CD14-positive monocyte (primary cell): ENCODE measurements around the gene TRAPPC1. TPM values are rescaled to one million over a fixed set of nuclear protein-coding genes. Genes with fewer than 3 reads are reported as not detected.
A peak's percentile ranks its signal among the peaks of the same experiment; 100 is the strongest.

Source experiments
- DNase-seq, 3 donors: peaks; one replicate each; pipeline ENCODE4 v3.0.0-alpha.2; 2011 to 2022
- H2AFZ ChIP-seq: 2 replicates; pipeline ENCODE4 v1.6.0; 2012; ENCODE audit warnings: mild to moderate bottlenecking, low read depth, low read length, inconsistent platforms; ENCODE audit not compliant: insufficient read depth, poor library complexity, severe bottlenecking
- H3K27ac ChIP-seq, 2 donors: 1 replicate in 1 of 2; 2 replicates in 1 of 2; pipeline ENCODE4 v1.5.1; 2012 to 2013; ENCODE audit warnings: low read length in 2 of 2, control low read depth in 1 of 2, inconsistent platforms in 1 of 2, low read depth in 1 of 2, mild to moderate bottlenecking in 1 of 2
- H3K27me3 ChIP-seq, 2 donors: one replicate each; pipeline versions ENCODE4 v1.6.0 to v1.6.1; 2011 to 2013; ENCODE audit warnings: low read length in 2 of 2; ENCODE audit not compliant: control insufficient read depth in 2 of 2, insufficient read depth in 2 of 2
- H3K36me3 ChIP-seq, 2 donors: replicated peaks in 1 of 2; 1 replicate in 1 of 2; 2 replicates in 1 of 2; pipeline versions ENCODE4 v1.5.1 to v1.6.1; 2012 to 2013; ENCODE audit warnings: low read length in 2 of 2, control low read depth in 1 of 2, inconsistent platforms in 1 of 2, mild to moderate bottlenecking in 1 of 2; ENCODE audit not compliant: insufficient read depth in 2 of 2, control insufficient read depth in 1 of 2
- H3K4me1 ChIP-seq, 2 donors: 1 replicate in 1 of 2; 2 replicates in 1 of 2; pipeline versions ENCODE4 v1.5.1 to v1.6.1; 2012 to 2013; ENCODE audit warnings: low read length in 2 of 2, control low read depth in 1 of 2, inconsistent platforms in 1 of 2, mild to moderate bottlenecking in 1 of 2, moderate library complexity in 1 of 2; ENCODE audit not compliant: insufficient read depth in 2 of 2, control insufficient read depth in 1 of 2
- H3K4me2 ChIP-seq: replicated peaks from 2 replicates; pipeline ENCODE3; 2012; ENCODE audit warnings: low read length, moderate library complexity, mild to moderate bottlenecking; ENCODE audit not compliant: poor library complexity, severe bottlenecking; ENCODE audit errors: extremely low read depth
- H3K4me3 ChIP-seq, 3 experiments: fragments of 200-600 bp in 1 of 3; sonication (generic) in 1 of 3; replicated peaks in 1 of 3; 1 replicate in 2 of 3; 2 replicates in 1 of 3; pipeline ENCODE4 v1.5.1; 2011 to 2013; ENCODE audit warnings: low read length in 3 of 3, mild to moderate bottlenecking in 3 of 3, control low read depth in 2 of 3, low read depth in 2 of 3, inconsistent platforms in 1 of 3, moderate library complexity in 1 of 3
- H3K79me2 ChIP-seq: 2 replicates; pipeline ENCODE4 v1.6.0; 2012; ENCODE audit warnings: mild to moderate bottlenecking, control low read depth, inconsistent platforms, low read length, moderate library complexity; ENCODE audit not compliant: insufficient read depth
- H3K9ac ChIP-seq: 2 replicates; pipeline ENCODE4 v1.6.0; 2017; ENCODE audit warnings: low read length, mild to moderate bottlenecking; ENCODE audit not compliant: insufficient read depth, poor library complexity, severe bottlenecking
- H3K9me3 ChIP-seq, 2 donors: replicated peaks in 1 of 2; 1 replicate in 1 of 2; 2 replicates in 1 of 2; pipeline versions ENCODE4 v1.5.1 to v1.6.1; 2012 to 2013; ENCODE audit warnings: low read length in 2 of 2, control low read depth in 1 of 2; ENCODE audit not compliant: control insufficient read depth in 1 of 2, insufficient read depth in 1 of 2
- H4K20me1 ChIP-seq: 2 replicates; pipeline ENCODE4 v1.6.0; 2012; ENCODE audit warnings: mild to moderate bottlenecking, low read length, control low read depth, moderate library complexity; ENCODE audit not compliant: insufficient read depth
- H3K27ac Mint-ChIP-seq, 7 donors: one replicate each; pipeline ENCODE4 v1.8.0; 2020; ENCODE audit warnings: mild to moderate bottlenecking in 7 of 7, mixed read lengths in 7 of 7, moderate library complexity in 6 of 7, inconsistent platforms in 2 of 7
- H3K27me3 Mint-ChIP-seq, 3 donors: one replicate each; pipeline ENCODE4 v1.8.0; 2021 to 2022; ENCODE audit warnings: low read depth in 3 of 3, mild to moderate bottlenecking in 3 of 3, mixed read lengths in 3 of 3, moderate library complexity in 3 of 3, inconsistent platforms in 1 of 3
- H3K36me3 Mint-ChIP-seq, 2 donors: one replicate each; pipeline ENCODE4 v1.8.0; 2020; ENCODE audit warnings: mixed read lengths in 2 of 2, inconsistent platforms in 1 of 2, mild to moderate bottlenecking in 1 of 2
- H3K4me1 Mint-ChIP-seq: one replicate; pipeline ENCODE4 v1.8.0; 2020; ENCODE audit warnings: mild to moderate bottlenecking, mixed read lengths
- H3K4me3 Mint-ChIP-seq, 2 donors: one replicate each; pipeline ENCODE4 v1.8.0; 2020; ENCODE audit warnings: mild to moderate bottlenecking in 2 of 2, mixed read lengths in 2 of 2, moderate library complexity in 1 of 2
- H3K9me3 Mint-ChIP-seq, 7 donors: one replicate each; pipeline ENCODE4 v1.8.0; 2020 to 2022; ENCODE audit warnings: mixed read lengths in 7 of 7, mild to moderate bottlenecking in 6 of 7, moderate library complexity in 6 of 7, inconsistent platforms in 2 of 7
- WGBS: methylation state at CpG from one replicate; pipeline ENCODE4 v1.1.5; 2013; ENCODE audit warnings: missing lambda C conversion rate; ENCODE audit not compliant: insufficient coverage; 5-methylcytosine and 5-hydroxymethylcytosine counted together
- intact Hi-C, 2 donors: fragments of 100-400 bp; cut with micrococcal nuclease; formaldehyde crosslinking; loops; one replicate each; pipeline versions ENCODE4 v1.15.0 to v1.15.1; 2023
- polyA plus RNA-seq, 3 donors: library from polyadenylated mRNA; depleted of rRNA in 1 of 3; unstranded in 2 of 3; stranded (reverse) in 1 of 3; fragments of 300-500 nt in 2 of 3; fragments of >200 nt in 1 of 3; fragmentation: Illumina TruSeq in 2 of 3; gene quantifications; 1 replicate in 2 of 3; 2 replicates in 1 of 3; pipeline ENCODE4 v1.2.3, GENCODE V29; 2012 to 2021
- TF ChIP-seq, protein P1 (sequence below): fragments of 200-600 bp; IDR thresholded peaks from one replicate; pipeline ENCODE4 v1.8.0; 2022; ENCODE audit warnings: antibody characterized with exemption, mild to moderate bottlenecking

TRAPPC1 gene
- polyA plus RNA-seq, 3 donors, result 172 to 266 (median 224) TPM

DNA sequence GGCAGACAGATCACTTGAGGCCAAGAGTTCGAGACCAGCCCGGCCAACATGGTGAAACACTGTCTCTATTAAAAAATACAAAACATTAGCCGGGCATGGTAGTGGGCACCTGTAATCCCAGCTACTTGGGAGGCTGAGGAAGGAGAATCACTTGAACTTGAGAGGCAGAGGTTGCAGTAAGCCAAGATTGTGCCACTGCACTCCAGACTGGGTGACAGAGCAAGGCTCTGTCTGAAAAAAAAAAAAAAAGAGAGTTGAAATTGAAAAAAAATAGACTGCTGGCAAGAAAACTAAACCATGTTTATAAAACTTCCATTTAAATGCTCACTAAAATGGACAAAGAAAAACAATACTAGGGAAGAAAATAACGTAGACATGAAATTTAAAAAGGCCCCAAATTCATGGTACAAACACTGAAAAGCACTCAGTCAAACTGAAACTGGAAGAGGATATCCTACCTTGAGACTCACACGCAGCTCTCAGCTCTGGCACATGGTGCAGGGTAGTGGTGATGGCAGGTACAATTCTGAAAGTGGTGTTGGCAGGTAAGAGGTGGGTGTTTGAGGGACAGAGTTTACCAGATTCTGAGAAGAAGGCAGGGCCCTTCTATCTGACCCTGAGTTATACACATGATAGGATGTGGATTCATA, 19.5 kb upstream of the TRAPPC1 start:
- Mint-ChIP-seq H3K27me3 (no peaks in the 10 kb centered on the region), H3K27ac (peak overlapping the region in 1 of 7 donors; percentile 67), H3K4me1 (peaks cover 16% of the 10 kb centered on the region), H3K4me3 (no peak overlapping the region), H3K36me3 (peaks cover 40% of the 10 kb centered on the region in 2 donors), H3K9me3 (peaks cover 0 to 1% (median 0%) of the 10 kb centered on the region in 7 donors)
- Histone ChIP-seq H4K20me1 (no peaks in the 10 kb centered on the region), H3K9ac (no peak overlapping the region), H3K4me2 (no peak overlapping the region), H3K4me3 (no peak overlapping the region), H3K36me3 (peaks cover 33 to 39% of the 10 kb centered on the region in 2 donors), H3K27me3 (no peaks in the 10 kb centered on the region), H3K27ac (no peak overlapping the region), H3K4me1 (peaks cover 0 to 6% of the 10 kb centered on the region in 2 donors), H3K79me2 (no peaks in the 10 kb centered on the region), H2AFZ (no peak overlapping the region), H3K9me3 (no peaks in the 10 kb centered on the region)
- no peak for DNase-seq
- TF ChIP-seq, protein P1, sequence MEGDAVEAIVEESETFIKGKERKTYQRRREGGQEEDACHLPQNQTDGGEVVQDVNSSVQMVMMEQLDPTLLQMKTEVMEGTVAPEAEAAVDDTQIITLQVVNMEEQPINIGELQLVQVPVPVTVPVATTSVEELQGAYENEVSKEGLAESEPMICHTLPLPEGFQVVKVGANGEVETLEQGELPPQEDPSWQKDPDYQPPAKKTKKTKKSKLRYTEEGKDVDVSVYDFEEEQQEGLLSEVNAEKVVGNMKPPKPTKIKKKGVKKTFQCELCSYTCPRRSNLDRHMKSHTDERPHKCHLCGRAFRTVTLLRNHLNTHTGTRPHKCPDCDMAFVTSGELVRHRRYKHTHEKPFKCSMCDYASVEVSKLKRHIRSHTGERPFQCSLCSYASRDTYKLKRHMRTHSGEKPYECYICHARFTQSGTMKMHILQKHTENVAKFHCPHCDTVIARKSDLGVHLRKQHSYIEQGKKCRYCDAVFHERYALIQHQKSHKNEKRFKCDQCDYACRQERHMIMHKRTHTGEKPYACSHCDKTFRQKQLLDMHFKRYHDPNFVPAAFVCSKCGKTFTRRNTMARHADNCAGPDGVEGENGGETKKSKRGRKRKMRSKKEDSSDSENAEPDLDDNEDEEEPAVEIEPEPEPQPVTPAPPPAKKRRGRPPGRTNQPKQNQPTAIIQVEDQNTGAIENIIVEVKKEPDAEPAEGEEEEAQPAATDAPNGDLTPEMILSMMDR, result no peak
- no CpG with 5 or more reads among the region's 5 CpGs for WGBS
- intact Hi-C loops, result no loop called here

DNA sequence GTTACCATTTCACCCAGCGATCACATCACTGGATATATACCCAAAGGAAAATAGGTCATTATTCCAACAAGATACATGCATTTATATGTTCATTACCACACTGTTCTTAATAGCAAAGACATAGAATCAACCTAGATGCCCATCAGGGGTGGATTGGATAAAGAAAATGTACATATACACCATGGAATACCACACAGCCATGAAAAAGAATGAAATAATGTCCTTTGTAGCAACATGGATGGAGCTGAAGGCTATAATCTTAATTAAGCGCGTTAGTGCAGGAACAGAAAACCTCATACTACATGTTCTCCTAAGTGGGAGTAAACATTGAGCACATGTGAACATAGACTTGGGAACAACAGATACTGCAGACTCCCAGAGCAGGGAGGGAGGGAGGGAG, 18.8 kb upstream of the TRAPPC1 start:
- Histone ChIP-seq H3K27me3 (no peaks in the 10 kb centered on the region), H3K4me3 (no peak overlapping the region), H3K36me3 (peaks cover 40 to 46% of the 10 kb centered on the region in 2 donors), H3K4me2 (no peak overlapping the region), H2AFZ (no peak overlapping the region), H3K4me1 (no peaks in the 10 kb centered on the region), H4K20me1 (no peaks in the 10 kb centered on the region), H3K9ac (no peak overlapping the region), H3K27ac (no peak overlapping the region), H3K9me3 (no peaks in the 10 kb centered on the region), H3K79me2 (no peaks in the 10 kb centered on the region)
- no peak for DNase-seq
- no peak overlapping the region for H3K4me3 Mint-ChIP-seq
- intact Hi-C loops, result no loop called here
- H3K27me3 Mint-ChIP-seq, result no peaks in the 10 kb centered on the region
- peaks cover 10% of the 10 kb centered on the region for H3K4me1 Mint-ChIP-seq
- peaks cover 0 to 1% (median 0%) of the 10 kb centered on the region in 7 donors for H3K9me3 Mint-ChIP-seq
- TF ChIP-seq, protein P1, result no peak
- no CpG with 5 or more reads among the region's 3 CpGs for WGBS
- H3K36me3 Mint-ChIP-seq, result peaks cover 47% of the 10 kb centered on the region in 2 donors
- H3K27ac Mint-ChIP-seq, result no peak overlapping the region
